HEK293 (cell line): ENCODE data around the gene RAD50.

Experiments used
- CTCF ChIA-PET: fragments of 350-600 bp; formaldehyde crosslinking; extraction: SDS; loops from one replicate; lab custom pipeline; 2021; ENCODE audit warnings: antibody characterized with exemption; lab: Yijun Ruan, JAX
- POLR2A ChIA-PET: fragments of 300-600 bp; formaldehyde crosslinking; extraction: SDS; loops from one replicate; lab custom pipeline; 2020; ENCODE audit warnings: antibody characterized with exemption, inconsistent platforms; lab: Yijun Ruan, JAX
- H3K27ac ChIP-seq: fragments of 200-500 bp; sonication (Bioruptor generic); 2 replicates; pipeline ENCODE4 v1.5.1; 2014; ENCODE audit warnings: low read depth, low read length, control low read depth, inconsistent platforms; ENCODE audit errors: extremely low read depth
- H3K36me3 ChIP-seq, 2 experiments: fragments of 200-500 bp in 1 of 2; sonication (Bioruptor generic) in 1 of 2; 1 replicate in 1 of 2; 2 replicates in 1 of 2; pipeline ENCODE4 v1.5.1; 2014 to 2017; ENCODE audit warnings: inconsistent platforms in 2 of 2, low read length in 2 of 2; ENCODE audit not compliant: control insufficient read depth in 2 of 2, insufficient read depth in 1 of 2
- H3K4me1 ChIP-seq: fragments of 200-500 bp; sonication (Bioruptor generic); 2 replicates; pipeline ENCODE4 v1.5.1; 2014; ENCODE audit warnings: mild to moderate bottlenecking, low read length, inconsistent platforms; ENCODE audit not compliant: control insufficient read depth, insufficient read depth
- H3K4me3 ChIP-seq: 2 replicates; pipeline ENCODE4 v1.5.1; 2011; ENCODE audit warnings: low read depth, mild to moderate bottlenecking, control low read depth, low read length, moderate library complexity
- H3K9me3 ChIP-seq: fragments of 200-500 bp; sonication (Bioruptor generic); 2 replicates; pipeline ENCODE4 v1.5.1; 2014; ENCODE audit warnings: low read depth, low read length, inconsistent platforms; ENCODE audit not compliant: control insufficient read depth, insufficient read depth
- GFI1B ChIP-seq: fragments of 450-650 bp; formaldehyde crosslinking; IDR thresholded peaks from 2 replicates; pipeline ENCODE4 v1.5.1; 2016; ENCODE audit warnings: missing biosample characterization, missing genetic modification characterization
- GLI4 ChIP-seq: fragments of 450-650 bp; formaldehyde crosslinking; IDR thresholded peaks from 2 replicates; pipeline ENCODE4 v1.5.1; 2016; ENCODE audit warnings: missing biosample characterization, missing genetic modification characterization
- KLF7 ChIP-seq: fragments of 450-650 bp; formaldehyde crosslinking; IDR thresholded peaks from 2 replicates; pipeline ENCODE4 v1.5.1; 2016; ENCODE audit warnings: missing biosample characterization, missing genetic modification characterization, borderline replicate concordance
- KLF8 ChIP-seq: fragments of 450-650 bp; formaldehyde crosslinking; IDR thresholded peaks from 2 replicates; pipeline ENCODE4 v1.5.1; 2016; ENCODE audit warnings: missing biosample characterization, missing genetic modification characterization
- RBAK ChIP-seq: fragments of 450-650 bp; formaldehyde crosslinking; IDR thresholded peaks from 2 replicates; pipeline ENCODE4 v1.5.1; 2016; ENCODE audit warnings: missing biosample characterization, missing genetic modification characterization
- SCRT1 ChIP-seq: fragments of 450-650 bp; formaldehyde crosslinking; IDR thresholded peaks from 2 replicates; pipeline ENCODE4 v1.5.1; 2016; ENCODE audit warnings: missing biosample characterization, missing genetic modification characterization, borderline replicate concordance
- SCRT2 ChIP-seq: fragments of 450-650 bp; formaldehyde crosslinking; IDR thresholded peaks from 2 replicates; pipeline ENCODE4 v1.5.1; 2016; ENCODE audit warnings: missing biosample characterization, missing genetic modification characterization
- TCF7L2 ChIP-seq: IDR thresholded peaks from 2 replicates; pipeline ENCODE4 v1.6.1; 2011; ENCODE audit warnings: low read depth, mild to moderate bottlenecking, inconsistent platforms, low read length, moderate library complexity, borderline replicate concordance
- YY1 ChIP-seq: fragments of 450-650 bp; formaldehyde crosslinking; IDR thresholded peaks from 2 replicates; pipeline ENCODE4 v1.5.1; 2018; ENCODE audit warnings: missing biosample characterization, missing genetic modification characterization
- ZNF10 ChIP-seq: fragments of 450-650 bp; formaldehyde crosslinking; IDR thresholded peaks from 2 replicates; pipeline ENCODE4 v1.5.1; 2017; ENCODE audit warnings: missing biosample characterization, missing genetic modification characterization
- ZNF121 ChIP-seq: fragments of 450-650 bp; formaldehyde crosslinking; IDR thresholded peaks from 2 replicates; pipeline ENCODE4 v1.5.1; 2016; ENCODE audit warnings: missing biosample characterization, missing genetic modification characterization
- ZNF155 ChIP-seq: fragments of 450-650 bp; formaldehyde crosslinking; IDR thresholded peaks from 2 replicates; pipeline ENCODE4 v1.5.1; 2016; ENCODE audit warnings: missing biosample characterization, missing genetic modification characterization
- ZNF174 ChIP-seq: fragments of 450-650 bp; formaldehyde crosslinking; IDR thresholded peaks from 2 replicates; pipeline ENCODE4 v1.5.0; 2017; ENCODE audit warnings: missing biosample characterization, mild to moderate bottlenecking, missing genetic modification characterization
- ZNF2 ChIP-seq: fragments of 450-650 bp; formaldehyde crosslinking; IDR thresholded peaks from 2 replicates; pipeline ENCODE4 v1.5.1; 2016; ENCODE audit warnings: missing biosample characterization, missing genetic modification characterization
- ZNF311 ChIP-seq: fragments of 450-650 bp; formaldehyde crosslinking; IDR thresholded peaks from 2 replicates; pipeline ENCODE4 v1.5.1; 2017; ENCODE audit warnings: missing biosample characterization, missing genetic modification characterization, borderline replicate concordance
- ZNF335 ChIP-seq: fragments of 450-650 bp; formaldehyde crosslinking; conservative IDR thresholded peaks from 2 replicates; pipeline ENCODE4 v1.5.1; 2016; ENCODE audit warnings: missing biosample characterization, missing genetic modification characterization
- ZNF433 ChIP-seq: fragments of 450-650 bp; formaldehyde crosslinking; IDR thresholded peaks from 2 replicates; pipeline ENCODE4 v1.5.1; 2016; ENCODE audit warnings: missing biosample characterization, missing genetic modification characterization, low read depth
- ZNF560 ChIP-seq: fragments of 450-650 bp; formaldehyde crosslinking; IDR thresholded peaks from 2 replicates; pipeline ENCODE4 v1.5.1; 2017; ENCODE audit warnings: missing biosample characterization, missing genetic modification characterization, borderline replicate concordance
- ZNF585B ChIP-seq: fragments of 450-650 bp; formaldehyde crosslinking; IDR thresholded peaks from 2 replicates; pipeline ENCODE4 v1.5.1; 2016; ENCODE audit warnings: missing biosample characterization, missing genetic modification characterization
- ZNF600 ChIP-seq: fragments of 450-650 bp; formaldehyde crosslinking; IDR thresholded peaks from 2 replicates; pipeline ENCODE4 v1.5.1; 2016; ENCODE audit warnings: missing biosample characterization, missing genetic modification characterization
- ZNF670 ChIP-seq: fragments of 450-650 bp; formaldehyde crosslinking; IDR thresholded peaks from 2 replicates; pipeline ENCODE4 v1.5.1; 2016; ENCODE audit warnings: missing biosample characterization, missing genetic modification characterization, low read depth
- ZNF677 ChIP-seq: fragments of 450-650 bp; IDR thresholded peaks from 2 replicates; pipeline ENCODE4 v1.5.0; 2018; ENCODE audit warnings: missing biosample characterization, mild to moderate bottlenecking, missing genetic modification characterization, moderate library complexity
- ZNF76 ChIP-seq: fragments of 450-650 bp; formaldehyde crosslinking; IDR thresholded peaks from 2 replicates; pipeline ENCODE4; 2016; ENCODE audit warnings: low read depth, missing biosample characterization, missing genetic modification characterization, borderline replicate concordance
- ZNF777 ChIP-seq: fragments of 450-650 bp; formaldehyde crosslinking; IDR thresholded peaks from 2 replicates; pipeline ENCODE4 v1.5.1; 2017; ENCODE audit warnings: missing biosample characterization, missing genetic modification characterization, borderline replicate concordance
- ZNF791 ChIP-seq: fragments of 450-650 bp; formaldehyde crosslinking; IDR thresholded peaks from 2 replicates; pipeline ENCODE4 v1.5.1; 2016; ENCODE audit warnings: missing biosample characterization, missing genetic modification characterization
- TF ChIP-seq, protein P1 (sequence below): fragments of 450-650 bp; formaldehyde crosslinking; IDR thresholded peaks from 2 replicates; pipeline ENCODE4 v1.5.1; 2016; ENCODE audit warnings: missing biosample characterization, missing genetic modification characterization, borderline replicate concordance
- TF ChIP-seq, protein P2 (sequence below): fragments of 450-650 bp; formaldehyde crosslinking; IDR thresholded peaks from 2 replicates; pipeline ENCODE4 v1.5.1; 2016; ENCODE audit warnings: missing biosample characterization, missing genetic modification characterization

RAD50 gene

DNA sequence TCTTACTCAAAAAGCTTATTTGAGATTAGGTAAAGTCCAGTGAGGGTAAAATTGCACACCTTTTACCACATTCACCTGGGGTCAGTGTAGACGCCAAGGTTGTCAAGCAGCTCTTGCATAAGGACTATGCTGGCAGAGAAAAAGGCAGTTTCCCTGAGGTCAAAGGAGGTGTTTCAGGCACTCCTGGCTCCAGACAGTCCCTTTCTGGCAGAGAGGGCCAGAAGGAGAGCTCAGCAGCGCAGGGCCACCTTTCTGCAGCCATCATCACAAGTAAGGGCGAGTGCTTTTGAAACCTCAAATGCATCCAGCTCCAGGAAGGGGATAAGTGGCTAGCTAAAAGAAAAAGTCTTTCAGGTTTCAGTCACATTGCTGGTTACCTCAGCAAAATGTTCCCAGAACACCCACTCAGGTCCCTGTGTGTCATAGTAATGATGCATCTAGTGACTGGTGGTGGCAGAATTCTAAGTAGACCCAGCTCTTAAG, 84.5 kb downstream of the RAD50 start:
- no peak for TF ChIP-seq GLI4 (tag by site-specific recombination)
- no peak for TF ChIP-seq ZNF311
- no peak for TF ChIP-seq GFI1B (tag by site-specific recombination)
- no peak for TF ChIP-seq SCRT2 (tag by site-specific recombination)
- TF ChIP-seq TCF7L2: no peak
- POLR2A ChIA-PET: no interaction called here
- Histone ChIP-seq H3K36me3 (peaks cover 22 to 74% of the 10 kb centered on the region in 2 experiments; a peak in 2 of 3 replicates), H3K4me1 (no peaks in the 10 kb centered on the region), H3K9me3 (no peaks in the 10 kb centered on the region), H3K4me3 (no peak overlapping the region), H3K27ac (no peak overlapping the region)
- CTCF ChIA-PET: interaction anchor here (0.9 kb wide), 1 partner anchor 114 kb away, joined by 3 read pairs; no protein-coding TSS in a partner anchor

DNA sequence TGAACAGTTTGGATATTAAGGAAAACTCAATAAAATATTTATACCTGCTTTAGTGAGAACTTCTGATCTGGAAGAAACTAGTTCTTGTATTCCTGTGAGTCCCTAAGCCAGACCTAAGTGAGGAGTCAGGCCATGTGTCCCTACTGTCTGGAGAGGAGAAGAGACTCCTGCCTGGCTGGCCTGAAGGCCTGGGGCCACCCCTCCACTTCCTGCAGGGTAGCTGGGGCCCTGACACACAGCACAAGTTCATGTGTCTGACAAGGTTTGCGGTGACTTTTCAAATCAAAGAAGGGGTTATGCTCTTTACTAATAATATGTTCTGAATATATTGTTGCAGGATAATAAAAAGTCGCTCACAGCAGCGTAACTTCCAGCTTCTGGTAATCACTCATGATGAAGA, 85.1 kb downstream of the RAD50 start:
- Histone ChIP-seq H3K36me3 (peaks cover 19 to 69% of the 10 kb centered on the region in 2 experiments; a peak in 2 of 3 replicates), H3K9me3 (no peaks in the 10 kb centered on the region), H3K4me1 (no peaks in the 10 kb centered on the region), H3K27ac (no peak overlapping the region), H3K4me3 (no peak overlapping the region)
- TF ChIP-seq ZNF174 (tag by site-specific recombination): no peak
- no peak for TF ChIP-seq SCRT1 (tag by site-specific recombination)
- TF ChIP-seq ZNF791 (tag by site-specific recombination): no peak
- no peak for TF ChIP-seq ZNF677 (tag by site-specific recombination)
- no peak for TF ChIP-seq ZNF560 (tag by site-specific recombination)
- no peak for TF ChIP-seq YY1 (tag by site-specific recombination)
- CTCF ChIA-PET: interaction anchor here (0.9 kb wide), 1 partner anchor 115 kb away, joined by 3 read pairs; no protein-coding TSS in a partner anchor
- POLR2A ChIA-PET: no interaction called here

DNA sequence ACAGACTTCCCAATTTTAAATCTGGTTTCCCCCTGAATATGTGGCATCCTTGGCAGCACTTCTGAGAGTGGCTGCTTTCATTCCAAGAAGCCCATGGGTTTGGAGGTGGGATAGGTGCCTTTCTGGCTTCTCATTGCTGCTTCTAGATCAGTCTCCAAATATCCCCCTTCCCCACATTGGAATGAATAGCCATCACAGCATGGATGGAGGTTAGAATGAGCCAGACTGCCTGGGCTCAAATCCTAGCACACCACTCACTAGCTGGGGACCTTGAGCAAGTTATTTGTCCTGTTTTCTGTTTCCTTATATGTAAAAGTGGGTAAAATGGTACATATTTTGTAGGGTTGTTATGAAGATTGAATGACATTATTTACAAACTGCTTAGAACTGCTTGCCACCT, 87.4 kb downstream of the RAD50 start:
- Histone ChIP-seq H3K4me3 (no peak overlapping the region), H3K36me3 (peaks cover under 1 to 49% of the 10 kb centered on the region in 2 experiments; a peak in 2 of 3 replicates), H3K9me3 (no peaks in the 10 kb centered on the region), H3K27ac (no peak overlapping the region), H3K4me1 (no peaks in the 10 kb centered on the region)
- ChIA-PET POLR2A (no interaction called here), CTCF (no interaction called here)
- TF ChIP-seq ZNF777 (no peak), ZNF10 (tag by site-specific recombination) (no peak), RBAK (no peak), KLF8 (tag by site-specific recombination) (no peak), KLF7 (no peak), ZNF600 (tag by site-specific recombination) (no peak), ZNF76 (tag by site-specific recombination) (no peak), ZNF121 (tag by site-specific recombination) (no peak), ZNF335 (tag by site-specific recombination) (no peak), ZNF670 (tag by site-specific recombination) (no peak), ZNF433 (no peak), ZNF2 (no peak), ZNF155 (no peak), ZNF585B (tag by site-specific recombination) (no peak)
- TF ChIP-seq, protein P1, sequence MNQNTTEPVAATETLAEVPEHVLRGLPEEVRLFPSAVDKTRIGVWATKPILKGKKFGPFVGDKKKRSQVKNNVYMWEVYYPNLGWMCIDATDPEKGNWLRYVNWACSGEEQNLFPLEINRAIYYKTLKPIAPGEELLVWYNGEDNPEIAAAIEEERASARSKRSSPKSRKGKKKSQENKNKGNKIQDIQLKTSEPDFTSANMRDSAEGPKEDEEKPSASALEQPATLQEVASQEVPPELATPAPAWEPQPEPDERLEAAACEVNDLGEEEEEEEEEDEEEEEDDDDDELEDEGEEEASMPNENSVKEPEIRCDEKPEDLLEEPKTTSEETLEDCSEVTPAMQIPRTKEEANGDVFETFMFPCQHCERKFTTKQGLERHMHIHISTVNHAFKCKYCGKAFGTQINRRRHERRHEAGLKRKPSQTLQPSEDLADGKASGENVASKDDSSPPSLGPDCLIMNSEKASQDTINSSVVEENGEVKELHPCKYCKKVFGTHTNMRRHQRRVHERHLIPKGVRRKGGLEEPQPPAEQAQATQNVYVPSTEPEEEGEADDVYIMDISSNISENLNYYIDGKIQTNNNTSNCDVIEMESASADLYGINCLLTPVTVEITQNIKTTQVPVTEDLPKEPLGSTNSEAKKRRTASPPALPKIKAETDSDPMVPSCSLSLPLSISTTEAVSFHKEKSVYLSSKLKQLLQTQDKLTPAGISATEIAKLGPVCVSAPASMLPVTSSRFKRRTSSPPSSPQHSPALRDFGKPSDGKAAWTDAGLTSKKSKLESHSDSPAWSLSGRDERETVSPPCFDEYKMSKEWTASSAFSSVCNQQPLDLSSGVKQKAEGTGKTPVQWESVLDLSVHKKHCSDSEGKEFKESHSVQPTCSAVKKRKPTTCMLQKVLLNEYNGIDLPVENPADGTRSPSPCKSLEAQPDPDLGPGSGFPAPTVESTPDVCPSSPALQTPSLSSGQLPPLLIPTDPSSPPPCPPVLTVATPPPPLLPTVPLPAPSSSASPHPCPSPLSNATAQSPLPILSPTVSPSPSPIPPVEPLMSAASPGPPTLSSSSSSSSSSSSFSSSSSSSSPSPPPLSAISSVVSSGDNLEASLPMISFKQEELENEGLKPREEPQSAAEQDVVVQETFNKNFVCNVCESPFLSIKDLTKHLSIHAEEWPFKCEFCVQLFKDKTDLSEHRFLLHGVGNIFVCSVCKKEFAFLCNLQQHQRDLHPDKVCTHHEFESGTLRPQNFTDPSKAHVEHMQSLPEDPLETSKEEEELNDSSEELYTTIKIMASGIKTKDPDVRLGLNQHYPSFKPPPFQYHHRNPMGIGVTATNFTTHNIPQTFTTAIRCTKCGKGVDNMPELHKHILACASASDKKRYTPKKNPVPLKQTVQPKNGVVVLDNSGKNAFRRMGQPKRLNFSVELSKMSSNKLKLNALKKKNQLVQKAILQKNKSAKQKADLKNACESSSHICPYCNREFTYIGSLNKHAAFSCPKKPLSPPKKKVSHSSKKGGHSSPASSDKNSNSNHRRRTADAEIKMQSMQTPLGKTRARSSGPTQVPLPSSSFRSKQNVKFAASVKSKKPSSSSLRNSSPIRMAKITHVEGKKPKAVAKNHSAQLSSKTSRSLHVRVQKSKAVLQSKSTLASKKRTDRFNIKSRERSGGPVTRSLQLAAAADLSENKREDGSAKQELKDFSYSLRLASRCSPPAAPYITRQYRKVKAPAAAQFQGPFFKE: no peak
- TF ChIP-seq, protein P2, sequence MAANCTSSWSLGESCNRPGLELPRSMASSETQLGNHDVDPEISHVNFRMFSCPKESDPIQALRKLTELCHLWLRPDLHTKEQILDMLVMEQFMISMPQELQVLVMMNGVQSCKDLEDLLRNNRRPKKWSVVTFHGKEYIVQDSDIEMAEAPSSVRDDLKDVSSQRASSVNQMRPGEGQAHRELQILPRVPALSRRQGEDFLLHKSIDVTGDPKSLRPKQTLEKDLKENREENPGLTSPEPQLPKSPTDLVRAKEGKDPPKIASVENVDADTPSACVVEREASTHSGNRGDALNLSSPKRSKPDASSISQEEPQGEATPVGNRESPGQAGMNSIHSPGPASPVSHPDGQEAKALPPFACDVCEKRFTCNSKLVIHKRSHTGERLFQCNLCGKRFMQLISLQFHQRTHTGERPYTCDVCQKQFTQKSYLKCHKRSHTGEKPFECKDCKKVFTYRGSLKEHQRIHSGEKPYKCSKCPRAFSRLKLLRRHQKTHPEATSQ: no peak
